ENCODE results near the gene DAG1.
"Not testable (repeated sequence)": the region's sequence is repeated elsewhere in the genome, so short reads cannot be mapped to it uniquely, and the experiment has no call there.

The DAG1 gene

GRCh38 chr3:49470714-49471420, 800 bp downstream of the DAG1 start:
- no peak for DNase-seq (ENCODE audit: low spot score)

DNA sequence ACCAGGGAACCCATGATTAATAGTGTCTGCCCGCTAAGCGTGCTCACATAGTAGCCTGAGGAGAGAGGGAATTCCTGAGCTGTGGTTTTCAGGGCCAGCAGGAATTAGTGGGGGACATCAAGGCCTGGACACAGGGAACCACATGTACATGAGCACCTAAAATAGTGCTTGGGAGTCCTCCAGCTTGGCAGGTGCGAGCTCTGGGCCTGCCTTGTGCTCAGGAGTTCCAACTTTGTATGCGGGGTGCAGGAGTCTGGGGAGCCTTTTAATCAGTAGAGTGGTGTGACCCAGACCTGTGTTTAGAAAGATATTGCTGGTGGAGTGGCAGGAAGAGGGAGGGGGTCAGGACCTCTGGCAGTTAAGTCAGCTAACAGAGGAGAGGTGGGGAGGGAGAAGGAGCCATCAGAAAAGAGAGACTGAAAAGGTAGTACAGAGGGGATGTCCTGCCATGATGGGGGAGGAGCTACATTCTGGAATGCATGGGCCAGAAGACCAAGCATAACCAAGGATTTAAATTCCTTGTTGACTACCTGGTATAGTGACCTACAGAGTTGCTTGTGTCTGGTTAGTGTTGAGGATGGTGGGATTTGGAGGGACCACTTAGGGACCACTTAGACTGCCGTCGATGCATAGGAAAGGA, 1.9 kb downstream of the DAG1 start:
- no peak for DNase-seq (ENCODE audit: low spot score)

DNA sequence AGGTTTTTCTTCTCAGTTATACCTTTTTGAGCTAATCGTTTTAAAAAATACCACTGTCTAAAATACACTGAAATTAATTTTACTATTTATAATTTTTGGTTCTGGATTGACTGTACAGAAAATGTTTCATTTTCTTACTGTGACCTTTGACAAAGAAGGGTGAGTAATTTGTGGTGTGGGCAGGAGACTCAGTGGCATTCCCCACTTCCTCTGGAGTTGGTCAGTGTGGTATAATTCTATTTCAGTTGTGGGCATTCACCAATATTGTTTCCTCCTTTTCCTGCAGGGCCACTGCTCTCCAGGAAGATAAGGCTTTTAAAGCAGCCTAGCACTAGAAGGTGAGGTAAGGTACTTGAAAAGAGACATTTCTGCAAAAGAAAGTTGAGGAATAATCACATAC, 6.5 kb downstream of the DAG1 start:
- DNase-seq (ENCODE audit: low spot score) = no peak

GRCh38 chr3:49482766-49483165, 12.7 kb downstream of the DAG1 start:
- no peak for DNase-seq (ENCODE audit: low spot score)

GRCh38 chr3:49484471-49484870, 14.4 kb downstream of the DAG1 start:
- no peak for DNase-seq (ENCODE audit: low spot score)

- no peak for DNase-seq (ENCODE audit: low spot score)
Measured at GRCh38 chr3:49489247-49489646, 19.2 kb downstream of the DAG1 start.

GRCh38 chr3:49492969-49493368, 22.9 kb downstream of the DAG1 start:
- DNase-seq (ENCODE audit: low spot score) = no peak

GRCh38 chr3:49493901-49494300, 23.8 kb downstream of the DAG1 start:
- DNase-seq (ENCODE audit: low spot score) = no peak

DNA sequence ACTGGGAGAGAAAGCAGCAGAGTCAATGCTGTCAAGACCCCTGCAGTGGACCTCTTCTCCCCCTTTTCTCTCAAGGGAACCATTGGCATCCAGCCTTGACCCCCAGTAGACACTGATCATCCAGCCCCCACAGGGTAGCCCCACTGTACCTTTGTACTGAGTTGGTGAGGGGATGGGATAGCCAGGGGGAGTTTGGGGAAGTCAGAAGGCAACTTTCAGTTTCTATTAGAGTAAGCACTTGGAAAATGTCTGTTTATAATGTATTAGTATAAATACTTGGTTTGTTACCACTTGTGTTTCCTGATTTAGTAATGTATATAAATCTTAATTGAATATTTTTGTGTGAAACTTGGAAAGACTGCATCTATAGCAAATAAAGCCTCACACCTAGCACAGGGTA, 25.0 kb downstream of the DAG1 start:
- no peak for DNase-seq (ENCODE audit: low spot score)

DNA sequence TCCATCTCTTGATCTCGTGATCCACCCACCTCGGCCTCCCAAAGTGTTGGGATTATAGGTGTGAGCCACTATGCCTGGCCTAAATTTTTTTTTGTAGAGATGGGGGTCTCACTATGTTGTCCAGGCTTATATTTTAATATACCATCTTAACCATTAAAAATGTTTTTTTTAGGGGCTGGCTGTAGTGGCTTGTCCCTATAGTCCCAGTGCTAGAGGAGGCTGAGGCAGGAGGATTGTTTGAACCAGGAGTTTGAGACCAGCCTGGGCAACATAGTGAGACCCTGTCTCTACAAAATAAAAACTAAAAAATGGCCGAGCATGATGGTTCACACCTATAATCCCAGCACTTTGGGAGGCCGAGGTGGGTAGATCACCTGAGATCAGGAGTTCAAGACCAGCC, 26.8 kb downstream of the DAG1 start:
- DNase-seq (ENCODE audit: low spot score) = not testable (repeated sequence)

DNA sequence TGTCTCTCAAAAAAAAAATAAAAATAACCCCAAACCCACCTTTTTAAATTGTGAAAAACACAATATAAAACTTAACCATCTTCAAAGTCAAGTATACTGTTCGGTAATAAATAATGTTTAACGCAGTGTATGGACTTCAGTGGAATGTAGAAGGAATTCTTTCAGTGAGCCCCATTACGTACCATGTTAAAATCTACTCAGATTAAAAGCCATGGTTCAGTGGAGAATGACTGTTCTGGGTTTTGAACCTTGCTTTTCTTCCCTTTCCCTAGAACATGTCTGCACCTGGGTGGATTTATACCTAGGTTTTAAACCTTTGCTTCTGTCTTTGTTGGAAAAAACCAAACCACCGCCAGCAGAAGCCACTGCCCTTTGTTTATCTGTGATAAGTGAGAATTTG, 27.5 kb downstream of the DAG1 start:
- DNase-seq (ENCODE audit: low spot score) = no peak

DNA sequence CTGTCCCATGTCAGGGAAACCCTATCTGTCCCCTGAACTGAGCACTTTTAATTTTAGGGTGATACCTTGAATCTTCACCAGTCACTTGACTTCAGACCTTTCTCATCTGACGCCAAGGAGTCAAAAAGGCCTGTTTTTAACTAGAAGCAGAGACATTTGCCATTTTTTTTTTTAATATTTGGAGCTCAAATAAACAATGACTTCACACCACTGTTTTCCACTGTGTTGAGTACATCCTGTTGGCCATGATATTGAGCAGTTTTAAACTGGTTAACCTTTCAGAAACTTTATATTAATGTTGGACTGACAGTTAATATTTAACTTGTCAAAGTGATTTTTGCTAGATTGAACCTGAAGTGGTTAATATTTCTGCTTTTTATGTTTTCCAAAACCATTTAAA, 28.2 kb downstream of the DAG1 start:
- DNase-seq (ENCODE audit: low spot score) = no peak

- DNase-seq (ENCODE audit: low spot score) = no peak
Measured at GRCh38 chr3:49498648-49499047, 28.6 kb downstream of the DAG1 start.

GRCh38 chr3:49500205-49500731, 30.2 kb downstream of the DAG1 start:
- DNase-seq (ENCODE audit: low spot score) = no peak

GRCh38 chr3:49500732-49501609, 30.9 kb downstream of the DAG1 start:
- no peak for DNase-seq (ENCODE audit: low spot score)

DNA sequence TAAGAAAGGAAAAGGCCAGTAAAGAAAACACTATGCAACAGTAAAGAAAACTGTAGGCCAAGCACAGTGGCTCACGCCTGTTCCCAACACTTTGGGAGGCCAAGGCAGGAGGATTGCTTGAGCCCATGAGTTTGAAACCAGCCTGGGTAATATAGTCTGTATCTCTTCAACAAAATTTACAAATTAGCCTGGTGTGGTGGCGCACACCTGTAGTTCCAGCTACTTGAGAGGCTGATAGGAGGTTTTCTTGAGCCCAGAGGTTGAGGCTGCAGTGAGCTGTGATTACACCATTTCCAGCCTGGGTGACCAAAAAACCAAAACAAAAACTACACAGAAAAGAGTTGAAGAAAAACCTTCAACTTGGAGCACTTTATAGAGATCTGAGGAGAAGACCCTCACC, 31.8 kb downstream of the DAG1 start:
- DNase-seq (ENCODE audit: low spot score) = no peak

- DNase-seq (ENCODE audit: low spot score) = no peak
Measured at GRCh38 chr3:49506906-49507305, 36.8 kb downstream of the DAG1 start.

DNA sequence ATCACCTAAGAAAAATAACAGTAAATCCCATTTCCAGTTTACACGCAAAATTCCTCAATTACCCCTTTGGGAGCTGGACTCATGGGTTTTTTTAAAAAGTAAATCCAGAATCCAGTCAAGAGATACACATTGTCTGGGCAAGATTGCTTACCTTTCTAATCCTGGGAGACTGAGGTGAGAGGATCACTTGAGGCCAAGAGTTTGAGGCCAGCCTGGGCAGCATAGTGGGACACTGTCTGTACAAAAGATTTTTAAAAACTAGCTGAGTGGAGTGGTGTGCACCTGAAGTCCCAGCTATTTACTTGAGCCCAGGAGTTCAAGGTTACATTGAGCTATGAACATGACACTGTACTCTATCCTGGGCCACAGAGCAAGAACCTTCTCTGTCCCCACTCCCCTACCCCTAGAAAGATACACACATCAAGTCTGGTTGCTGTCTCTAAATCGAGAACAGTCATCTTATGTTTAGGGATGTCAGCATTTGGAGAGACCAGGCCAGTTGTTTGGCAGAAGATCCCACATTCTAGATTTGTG, 39.0 kb downstream of the DAG1 start:
- DNase-seq (ENCODE audit: low spot score) = no peak

DNA sequence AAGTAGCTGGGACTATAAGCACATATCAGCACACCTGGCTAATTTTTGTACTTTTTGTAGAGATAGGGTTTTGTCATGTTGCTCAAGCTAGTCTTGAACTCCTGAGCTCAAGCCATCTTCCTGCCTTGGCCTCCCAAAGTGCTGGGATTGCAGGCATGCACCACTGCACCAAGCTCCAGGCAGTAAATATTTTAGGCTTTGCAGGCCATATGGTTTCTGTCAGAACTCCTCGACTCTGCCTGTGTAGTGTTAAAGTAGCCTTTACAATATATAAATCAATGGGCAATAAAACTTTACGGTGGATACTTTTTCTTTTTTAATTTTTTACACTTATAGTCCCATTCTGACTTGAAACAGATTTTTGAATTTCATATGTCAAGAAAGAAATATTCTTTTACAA, 41.6 kb downstream of the DAG1 start:
- no peak for DNase-seq (ENCODE audit: low spot score)

DNA sequence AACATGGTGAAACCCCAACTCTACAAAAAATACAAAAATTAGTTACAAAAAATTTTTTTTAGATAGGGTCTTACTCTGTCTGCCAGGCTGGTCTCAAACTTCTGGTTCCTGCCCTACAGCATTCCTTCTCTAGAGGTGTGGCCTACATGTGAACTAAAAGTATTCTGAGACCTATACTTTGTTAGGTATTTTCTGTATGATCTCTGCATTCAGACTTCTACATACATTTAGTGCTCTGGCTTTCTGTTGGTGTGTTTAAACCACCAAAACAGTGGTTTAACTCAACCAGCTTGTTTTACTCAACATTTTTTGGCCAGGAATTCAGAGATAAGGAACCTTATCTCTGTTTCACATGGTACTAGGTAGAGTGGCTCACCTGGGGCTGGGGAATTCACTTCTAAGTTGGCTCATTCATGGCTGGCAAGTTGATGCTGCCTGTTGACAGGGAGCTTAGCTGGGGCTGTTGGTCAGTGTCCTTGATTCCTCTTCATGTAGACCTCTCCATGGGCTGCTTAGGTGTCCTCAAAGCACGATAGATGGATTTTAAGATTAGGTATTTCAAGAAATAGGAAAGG, 42.8 kb downstream of the DAG1 start:
- no peak for DNase-seq (ENCODE audit: low spot score)

- DNase-seq (ENCODE audit: low spot score) = no peak
Measured at GRCh38 chr3:49513494-49514124, 43.5 kb downstream of the DAG1 start.

DNA sequence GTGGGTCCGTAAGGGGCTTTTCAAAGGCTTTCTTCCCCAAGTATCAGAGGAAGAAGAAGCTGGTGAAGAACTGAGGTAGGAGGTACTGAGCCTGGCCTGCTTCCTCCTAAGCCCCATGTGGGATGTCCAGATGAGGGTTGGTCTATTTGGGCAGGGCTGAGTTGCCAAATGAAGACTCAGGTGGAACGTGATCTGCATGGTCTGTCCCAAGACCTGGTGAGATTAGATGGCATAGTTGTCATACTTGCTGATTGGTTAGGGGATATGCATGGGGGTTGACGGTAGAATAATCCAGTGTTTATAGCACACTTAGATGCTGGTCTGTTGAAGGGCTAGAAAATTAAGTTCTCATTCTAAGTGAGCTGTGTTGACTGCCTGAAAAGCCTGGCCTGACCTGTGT, 47.9 kb downstream of the DAG1 start:
- no peak for DNase-seq (ENCODE audit: low spot score)
